Fibroblast of lung (primary cell): ENCODE results near the gene TAOK2.

ENCODE experiments used
- CTCF ChIP-seq, 2 donors: IDR thresholded peaks in 1 of 2; conservative IDR thresholded peaks in 1 of 2; 1 replicate in 1 of 2; 2 replicates in 1 of 2; pipeline ENCODE4 v1.5.1; 2011 to 2012; ENCODE audit warnings: low read length in 2 of 2, control low read depth in 1 of 2, inconsistent platforms in 1 of 2, low read depth in 1 of 2, mild to moderate bottlenecking in 1 of 2
- EZH2 ChIP-seq: IDR thresholded peaks from 2 replicates; pipeline ENCODE4 v1.5.1; 2012; ENCODE audit warnings: low read length, control low read depth, mild to moderate bottlenecking; ENCODE audit errors: missing control alignments

GRCh38 chr16:30040221-30040620 is 66.6 kb downstream of the TAOK2 start:
- no peak for TF ChIP-seq CTCF (conservative IDR thresholded peaks at IDR 0.05 in 1 of 2, IDR thresholded peaks at IDR 0.05 in 1 of 2; ENCODE audit: low read depth in 1 of 2, low read length in 2 of 2)
- no peak for TF ChIP-seq EZH2
